Measurements from ENCODE around the gene SLC18A3.

The SLC18A3 gene

DNA sequence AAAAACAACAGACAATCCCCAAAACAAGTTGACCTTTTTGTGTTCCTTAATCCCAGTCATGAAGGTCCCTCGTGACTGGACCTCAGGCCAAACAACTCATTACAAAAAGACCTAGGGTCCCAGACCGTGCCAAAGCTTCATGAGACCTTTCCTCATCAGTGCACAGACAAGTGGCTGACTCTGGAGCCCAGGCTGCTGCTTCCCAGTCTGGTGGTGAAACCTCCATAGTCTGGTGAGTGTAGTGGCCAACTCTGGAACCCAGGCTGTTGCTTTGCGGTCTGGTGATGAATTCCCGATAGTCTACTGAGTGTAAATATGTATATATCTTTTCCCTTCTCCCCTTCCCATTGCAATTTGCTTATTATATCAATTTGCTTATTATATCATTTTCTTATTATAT, 22.1 kb upstream of the SLC18A3 start:
- TF ChIP-seq, protein P1, sequence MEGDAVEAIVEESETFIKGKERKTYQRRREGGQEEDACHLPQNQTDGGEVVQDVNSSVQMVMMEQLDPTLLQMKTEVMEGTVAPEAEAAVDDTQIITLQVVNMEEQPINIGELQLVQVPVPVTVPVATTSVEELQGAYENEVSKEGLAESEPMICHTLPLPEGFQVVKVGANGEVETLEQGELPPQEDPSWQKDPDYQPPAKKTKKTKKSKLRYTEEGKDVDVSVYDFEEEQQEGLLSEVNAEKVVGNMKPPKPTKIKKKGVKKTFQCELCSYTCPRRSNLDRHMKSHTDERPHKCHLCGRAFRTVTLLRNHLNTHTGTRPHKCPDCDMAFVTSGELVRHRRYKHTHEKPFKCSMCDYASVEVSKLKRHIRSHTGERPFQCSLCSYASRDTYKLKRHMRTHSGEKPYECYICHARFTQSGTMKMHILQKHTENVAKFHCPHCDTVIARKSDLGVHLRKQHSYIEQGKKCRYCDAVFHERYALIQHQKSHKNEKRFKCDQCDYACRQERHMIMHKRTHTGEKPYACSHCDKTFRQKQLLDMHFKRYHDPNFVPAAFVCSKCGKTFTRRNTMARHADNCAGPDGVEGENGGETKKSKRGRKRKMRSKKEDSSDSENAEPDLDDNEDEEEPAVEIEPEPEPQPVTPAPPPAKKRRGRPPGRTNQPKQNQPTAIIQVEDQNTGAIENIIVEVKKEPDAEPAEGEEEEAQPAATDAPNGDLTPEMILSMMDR (conservative IDR thresholded peaks at IDR 0.05; ENCODE audit: low read length) = no peak
- no peak overlapping the region for H3K4me3 ChIP-seq (ENCODE audit: low read length)
- DNase-seq (ENCODE audit: low read depth) = no peak

DNA sequence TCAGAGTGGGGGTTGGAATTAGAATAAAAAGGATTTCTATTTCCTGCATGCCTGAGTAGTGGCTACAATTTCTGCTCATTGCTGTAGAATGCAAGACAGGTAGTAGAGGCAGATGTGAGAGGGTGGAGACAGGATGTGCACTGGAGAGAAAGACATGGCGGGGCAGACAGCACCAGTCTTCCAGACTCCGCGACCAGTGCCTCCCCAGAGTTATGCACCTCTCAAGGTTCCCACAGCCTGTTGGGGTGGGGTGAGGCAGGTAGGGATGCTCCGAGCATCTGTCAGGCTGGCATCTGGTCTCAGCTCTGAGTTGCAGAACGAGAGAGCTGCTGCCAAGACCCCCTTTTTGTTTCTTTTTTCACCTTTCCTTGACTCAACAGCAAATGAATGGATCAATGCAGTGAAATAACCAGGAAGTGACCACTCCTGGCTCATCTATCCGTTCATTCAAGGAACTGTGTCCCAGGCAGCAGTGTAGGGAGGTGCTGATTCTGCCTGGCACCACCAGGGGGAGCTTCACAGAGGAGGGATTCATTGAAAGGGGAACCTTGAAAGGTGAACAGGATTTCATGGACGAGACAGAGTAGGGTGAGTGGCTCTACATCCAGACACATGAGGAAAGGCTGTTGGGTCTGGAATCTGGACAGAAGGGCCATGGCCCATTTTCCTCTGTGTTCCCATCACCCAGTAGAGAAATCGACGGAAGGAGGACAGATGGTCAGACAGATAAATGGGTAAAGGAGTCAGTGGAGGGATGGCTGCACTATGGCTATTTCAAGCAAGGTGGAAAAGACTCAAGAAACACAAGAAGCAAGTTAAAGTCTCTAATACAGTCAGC, 17.2 kb upstream of the SLC18A3 start:
- TF ChIP-seq, protein P1 (conservative IDR thresholded peaks at IDR 0.05; ENCODE audit: low read length) = peak; percentile 99
- DNase-seq (ENCODE audit: low read depth) = peak; percentile 47
- no peak overlapping the region for H3K4me3 ChIP-seq (ENCODE audit: low read length)

DNA sequence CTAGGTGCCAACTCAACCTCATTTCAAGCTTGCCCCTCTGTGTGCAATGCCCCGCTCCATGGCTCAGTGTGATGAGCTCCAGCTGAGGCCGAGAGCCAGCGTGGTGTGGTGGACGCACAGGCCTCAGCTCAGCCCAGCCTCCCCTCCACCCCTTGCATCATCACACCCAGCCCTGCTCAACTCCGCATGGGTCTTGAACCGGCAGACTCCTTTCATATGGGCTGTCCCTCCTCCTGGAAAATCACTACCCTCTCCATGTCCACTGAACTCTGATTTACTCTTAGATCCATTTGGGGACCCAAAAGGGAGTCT, 16.6 kb upstream of the SLC18A3 start:
- H3K4me3 ChIP-seq (ENCODE audit: low read length) = no peak overlapping the region
- TF ChIP-seq, protein P1 (conservative IDR thresholded peaks at IDR 0.05; ENCODE audit: low read length) = no peak
- no peak for DNase-seq (ENCODE audit: low read depth)

DNA sequence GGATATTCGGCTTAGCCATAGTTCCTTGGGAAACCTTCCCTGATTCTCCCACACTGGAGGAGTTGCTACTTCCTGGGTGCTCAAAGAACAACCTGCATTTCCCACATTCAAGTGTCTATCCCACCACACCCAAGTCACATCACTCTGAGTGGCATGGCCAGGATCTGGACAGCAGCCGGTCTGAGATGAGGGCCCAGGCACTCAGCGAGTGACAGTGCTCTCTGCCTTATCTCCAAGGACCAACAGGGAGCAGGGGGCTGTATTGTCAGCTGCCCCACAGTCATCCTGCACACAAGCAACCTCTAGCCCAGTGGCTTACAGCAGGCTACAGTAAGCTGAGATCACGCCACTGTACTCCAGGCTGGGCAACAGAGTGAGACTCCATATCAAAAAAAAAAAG, 16.1 kb upstream of the SLC18A3 start:
- H3K4me3 ChIP-seq (ENCODE audit: low read length) = no peak overlapping the region
- no peak for DNase-seq (ENCODE audit: low read depth)
- TF ChIP-seq, protein P1 (conservative IDR thresholded peaks at IDR 0.05; ENCODE audit: low read length) = no peak; the same call in 1 of the 2 replicates

DNA sequence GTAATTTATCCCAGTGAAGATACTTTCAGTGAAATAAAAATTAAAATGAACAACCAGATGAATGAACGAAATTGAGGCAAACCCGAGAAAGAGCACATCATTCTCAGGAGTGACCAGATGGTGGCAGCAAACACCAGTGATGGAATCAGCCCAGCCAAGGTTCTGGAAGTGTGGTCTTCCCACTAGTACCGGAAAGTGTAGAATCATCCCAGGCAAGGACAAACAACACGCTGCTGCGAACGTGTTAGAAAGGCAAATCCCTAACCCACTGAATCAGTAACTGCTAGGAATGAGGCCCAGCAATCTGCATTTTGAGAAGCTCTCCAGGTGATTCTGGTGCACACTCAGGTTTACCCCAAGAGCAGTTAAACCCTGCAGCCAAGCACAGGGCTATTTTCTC, 15.5 kb upstream of the SLC18A3 start:
- DNase-seq (ENCODE audit: low read depth) = peak; percentile 59
- H3K4me3 ChIP-seq (ENCODE audit: low read length) = no peak overlapping the region
- TF ChIP-seq, protein P1 (conservative IDR thresholded peaks at IDR 0.05; ENCODE audit: low read length) = peak; percentile 97

DNA sequence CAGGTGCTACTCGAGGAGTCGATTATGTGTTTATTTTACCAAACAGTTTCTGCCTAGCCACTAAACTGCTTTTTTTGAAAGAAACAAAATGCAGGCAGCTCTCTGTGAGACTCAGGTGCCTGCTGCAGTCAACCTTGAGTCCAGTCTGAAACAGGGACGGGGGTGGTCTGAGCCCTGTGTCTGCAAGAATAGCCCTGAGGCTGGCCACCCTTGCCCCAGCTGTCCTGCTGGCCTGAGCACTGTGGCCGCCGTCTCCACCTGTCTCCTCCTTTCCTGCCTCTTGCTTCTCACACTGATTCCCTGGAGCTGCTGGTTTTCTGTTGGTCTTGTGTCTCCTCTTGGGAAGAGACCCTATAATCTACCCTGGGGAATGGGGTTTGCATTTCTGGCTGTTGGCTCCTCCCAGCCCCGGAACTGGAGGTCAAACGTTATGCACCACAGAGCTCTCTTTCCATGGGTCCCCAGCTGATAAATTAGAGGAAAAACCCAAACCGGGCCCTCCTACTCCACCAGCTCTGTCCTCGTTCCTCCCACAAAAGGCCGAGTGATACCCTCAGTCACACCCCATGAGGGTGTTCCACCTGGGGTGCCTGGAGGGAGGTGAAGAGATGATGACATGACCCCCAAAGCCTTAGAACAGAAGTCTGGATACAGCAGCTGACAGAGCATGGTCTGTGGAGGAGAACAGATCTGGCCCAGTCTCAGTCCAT, 15.0 kb upstream of the SLC18A3 start:
- no peak for DNase-seq (ENCODE audit: low read depth)
- no peak overlapping the region for H3K4me3 ChIP-seq (ENCODE audit: low read length)
- TF ChIP-seq, protein P1 (conservative IDR thresholded peaks at IDR 0.05; ENCODE audit: low read length) = no peak

All from AG10803 (cell line).